Measurements from ENCODE around the gene KCNIP4. TPM values are rescaled to one million over a fixed set of nuclear protein-coding genes. Genes with fewer than 3 reads are reported as not detected.

Gene KCNIP4
- total RNA-seq, 4 donors from 2014 or later, result 2.5 TPM; not detected in 2

DNA sequence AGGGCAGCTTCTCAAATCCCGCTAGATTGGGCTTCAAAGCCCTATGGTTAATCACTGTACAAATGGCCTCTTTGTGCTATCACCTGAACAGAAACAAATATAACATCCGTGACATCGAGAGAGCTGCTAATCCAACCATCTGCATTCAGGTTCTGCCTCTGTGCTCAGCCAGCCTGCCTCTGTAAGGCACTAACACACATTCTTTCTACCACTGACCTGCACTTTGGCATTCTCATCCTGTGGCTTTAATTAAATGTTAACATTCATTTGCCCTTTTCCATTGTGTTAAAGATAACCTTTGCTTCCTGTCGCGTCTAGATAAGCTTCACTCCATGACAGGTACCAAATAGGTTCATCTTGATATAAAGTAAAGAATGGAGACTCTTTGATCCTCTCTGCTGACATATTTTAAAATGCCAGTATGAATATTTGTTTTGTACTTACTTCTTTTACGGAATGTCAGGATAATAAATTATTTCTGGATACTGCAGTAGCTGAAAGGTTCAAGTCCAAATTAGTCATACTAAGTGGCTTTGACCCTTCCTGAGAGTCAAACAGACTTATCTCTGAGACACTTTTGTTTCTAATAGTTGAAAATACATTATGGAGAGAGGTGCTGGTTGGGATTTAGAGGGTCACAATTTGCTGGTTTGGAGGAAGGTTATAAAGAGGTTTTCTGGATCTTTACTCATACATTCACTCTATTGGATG lies 742.6 kb downstream of the KCNIP4 start:
- H3K4me3 ChIP-seq, result no peak overlapping the region
- TF ChIP-seq CTCF (IDR thresholded peaks at IDR 0.05), result no peak
- TF ChIP-seq POLR2A (IDR thresholded peaks at IDR 0.05), result no peak
- no peak for TF ChIP-seq POLR2AphosphoS5 (IDR thresholded peaks at IDR 0.05)
- no peak for TF ChIP-seq EP300 (IDR thresholded peaks at IDR 0.05; ENCODE audit: low read depth)
- no peak for DNase-seq
- H3K36me3 ChIP-seq, result no peaks in the 10 kb centered on the region
- H3K9me3 ChIP-seq, result no peaks in the 10 kb centered on the region
- H3K27ac ChIP-seq, result no peak overlapping the region
- H3K27me3 ChIP-seq, result no peaks in the 10 kb centered on the region
- H3K4me1 ChIP-seq, result no peaks in the 10 kb centered on the region
- WGBS, 2 donors (ENCODE audit: low coverage in 1 of 2), result 21 to 37% methylated on average over 5 to 6 of the region's 6 CpGs
- intact Hi-C loops (cut with DNase I; ENCODE audit: low total_unique reads), result no loop called here
- in situ Hi-C loops (cut with MboI; ENCODE audit: low pct_ligation_motif_present in 1 of 4, low pct_unique_long_range_greater_than_20kb in 1 of 4, low sequenced_read_pairs in 3 of 4), result no loop called here

GRCh38 chr4:21203416-21203815 lies 745.2 kb downstream of the KCNIP4 start:
- no peaks in the 10 kb centered on the region for H3K9me3 ChIP-seq
- no peak overlapping the region for H3K4me3 ChIP-seq
- H3K4me1 ChIP-seq, result no peaks in the 10 kb centered on the region
- 73 to 93% methylated on average over 1 of the region's 1 CpG for WGBS, 2 donors (ENCODE audit: low coverage in 1 of 2)
- DNase-seq, result no peak
- H3K27me3 ChIP-seq, result no peaks in the 10 kb centered on the region
- intact Hi-C loops (cut with DNase I; ENCODE audit: low total_unique reads), result no loop called here
- H3K27ac ChIP-seq, result no peak overlapping the region
- in situ Hi-C loops (cut with MboI; ENCODE audit: low pct_ligation_motif_present in 1 of 4, low pct_unique_long_range_greater_than_20kb in 1 of 4, low sequenced_read_pairs in 3 of 4), result no loop called here
- H3K36me3 ChIP-seq, result no peaks in the 10 kb centered on the region
- TF ChIP-seq EP300 (IDR thresholded peaks at IDR 0.05; ENCODE audit: low read depth) (no peak), CTCF (IDR thresholded peaks at IDR 0.05) (no peak), POLR2A (IDR thresholded peaks at IDR 0.05) (no peak), POLR2AphosphoS5 (IDR thresholded peaks at IDR 0.05) (no peak)

GRCh38 chr4:21202959-21203358 lies 745.6 kb downstream of the KCNIP4 start:
- H3K4me3 ChIP-seq, result no peak overlapping the region
- TF ChIP-seq CTCF (IDR thresholded peaks at IDR 0.05), result no peak
- no peak for TF ChIP-seq POLR2AphosphoS5 (IDR thresholded peaks at IDR 0.05)
- TF ChIP-seq EP300 (IDR thresholded peaks at IDR 0.05; ENCODE audit: low read depth), result no peak
- TF ChIP-seq POLR2A (IDR thresholded peaks at IDR 0.05), result no peak
- H3K36me3 ChIP-seq, result no peaks in the 10 kb centered on the region
- in situ Hi-C loops (cut with MboI; ENCODE audit: low pct_ligation_motif_present in 1 of 4, low pct_unique_long_range_greater_than_20kb in 1 of 4, low sequenced_read_pairs in 3 of 4), result no loop called here
- no peak for DNase-seq
- H3K9me3 ChIP-seq, result no peaks in the 10 kb centered on the region
- intact Hi-C loops (cut with DNase I; ENCODE audit: low total_unique reads), result no loop called here
- WGBS, 2 donors (ENCODE audit: low coverage in 1 of 2), result 80 to 85% methylated on average over 1 to 3 of the region's 3 CpGs
- no peaks in the 10 kb centered on the region for H3K4me1 ChIP-seq
- H3K27ac ChIP-seq, result no peak overlapping the region
- H3K27me3 ChIP-seq, result no peaks in the 10 kb centered on the region

GRCh38 chr4:21198683-21199082 lies 749.9 kb downstream of the KCNIP4 start:
- H3K4me3 ChIP-seq, result no peak overlapping the region
- intact Hi-C loops (cut with DNase I; ENCODE audit: low total_unique reads), result no loop called here
- 91% methylated on average over 4 of the region's 4 CpGs; no CpG with 5 or more reads in 1 of the 2 donors for WGBS, 2 donors (ENCODE audit: low coverage in 1 of 2)

More at GRCh38 chr4:21198683-21199082, 749.9 kb downstream of the KCNIP4 start:
- Histone ChIP-seq H3K36me3 (no peaks in the 10 kb centered on the region), H3K27ac (no peak overlapping the region), H3K27me3 (no peaks in the 10 kb centered on the region), H3K4me1 (no peaks in the 10 kb centered on the region), H3K9me3 (no peaks in the 10 kb centered on the region)
- in situ Hi-C loops (cut with MboI; ENCODE audit: low pct_ligation_motif_present in 1 of 4, low pct_unique_long_range_greater_than_20kb in 1 of 4, low sequenced_read_pairs in 3 of 4), result no loop called here
- TF ChIP-seq POLR2AphosphoS5 (IDR thresholded peaks at IDR 0.05) (no peak), POLR2A (IDR thresholded peaks at IDR 0.05) (no peak), CTCF (IDR thresholded peaks at IDR 0.05) (no peak), EP300 (IDR thresholded peaks at IDR 0.05; ENCODE audit: low read depth) (no peak)
- no peak for DNase-seq

Data from transverse colon (tissue), 4 donors.